ENCODE data around the gene CR1.

CR1 gene

GRCh38 chr1:207470927-207471326 lies 25.0 kb upstream of the CR1 start:
- Histone ChIP-seq H3K36me3 (ENCODE audit: insufficient read depth, low read length) (no peaks in the 10 kb centered on the region), H3K4me1 (ENCODE audit: insufficient read depth, low read length) (peaks cover 10% of the 10 kb centered on the region), H4K20me1 (ENCODE audit: insufficient read depth, low read length) (no peaks in the 10 kb centered on the region), H3K27ac (ENCODE audit: low read length) (peak overlapping the region; percentile 43), H2AFZ (ENCODE audit: low read depth, low read length) (no peak overlapping the region), H3K27me3 (ENCODE audit: insufficient read depth, low read length, poor library complexity) (no peaks in the 10 kb centered on the region), H3K79me2 (ENCODE audit: insufficient read depth, low read length) (no peaks in the 10 kb centered on the region), H3K4me2 (ENCODE audit: insufficient read depth, low read length) (no peak overlapping the region), H3K9me3 (ENCODE audit: insufficient read depth, low read length, severe bottlenecking) (no peaks in the 10 kb centered on the region), H3K9ac (ENCODE audit: low read depth, low read length) (no peak overlapping the region), H3K4me3 (ENCODE audit: low read depth in 1 of 2, low read length in 2 of 2) (no peak overlapping the region)
- DNase-seq (peak; percentile 54), ATAC-seq (ENCODE audit: insufficient read depth, low read depth) (peak; percentile 99)
- TF ChIP-seq CTCF (IDR thresholded peaks at IDR 0.05; ENCODE audit: borderline replicate concordance, extremely low read depth, low read length, poor library complexity, severe bottlenecking) (no peak), EZH2 (IDR thresholded peaks at IDR 0.05; ENCODE audit: borderline replicate concordance, low read depth, low read length, severe bottlenecking) (no peak)

GRCh38 chr1:207474210-207474609 lies 21.7 kb upstream of the CR1 start:
- H2AFZ ChIP-seq (ENCODE audit: low read depth, low read length): no peak overlapping the region
- H3K27ac ChIP-seq (ENCODE audit: low read length): no peak overlapping the region
- no peak overlapping the region for H3K4me3 ChIP-seq (ENCODE audit: low read depth in 1 of 2, low read length in 2 of 2)
- H4K20me1 ChIP-seq (ENCODE audit: insufficient read depth, low read length): no peaks in the 10 kb centered on the region
- TF ChIP-seq CTCF (IDR thresholded peaks at IDR 0.05; ENCODE audit: borderline replicate concordance, extremely low read depth, low read length, poor library complexity, severe bottlenecking) (no peak), EZH2 (IDR thresholded peaks at IDR 0.05; ENCODE audit: borderline replicate concordance, low read depth, low read length, severe bottlenecking) (no peak)
- H3K4me1 ChIP-seq (ENCODE audit: insufficient read depth, low read length): peaks cover 10% of the 10 kb centered on the region
- H3K79me2 ChIP-seq (ENCODE audit: insufficient read depth, low read length): no peaks in the 10 kb centered on the region
- H3K4me2 ChIP-seq (ENCODE audit: insufficient read depth, low read length): no peak overlapping the region
- ATAC-seq (ENCODE audit: insufficient read depth, low read depth) (no peak), DNase-seq (no peak)
- H3K9ac ChIP-seq (ENCODE audit: low read depth, low read length): no peak overlapping the region
- no peaks in the 10 kb centered on the region for H3K9me3 ChIP-seq (ENCODE audit: insufficient read depth, low read length, severe bottlenecking)
- H3K36me3 ChIP-seq (ENCODE audit: insufficient read depth, low read length): no peaks in the 10 kb centered on the region
- H3K27me3 ChIP-seq (ENCODE audit: insufficient read depth, low read length, poor library complexity): no peaks in the 10 kb centered on the region

GRCh38 chr1:207486198-207486597 lies 9.8 kb upstream of the CR1 start:
- no peak overlapping the region for H3K27ac ChIP-seq (ENCODE audit: low read length)
- no peak for ATAC-seq (ENCODE audit: insufficient read depth, low read depth)
- no peaks in the 10 kb centered on the region for H3K9me3 ChIP-seq (ENCODE audit: insufficient read depth, low read length, severe bottlenecking)
- no peaks in the 10 kb centered on the region for H3K4me1 ChIP-seq (ENCODE audit: insufficient read depth, low read length)
- no peak for DNase-seq
- TF ChIP-seq CTCF (IDR thresholded peaks at IDR 0.05; ENCODE audit: borderline replicate concordance, extremely low read depth, low read length, poor library complexity, severe bottlenecking) (no peak), EZH2 (IDR thresholded peaks at IDR 0.05; ENCODE audit: borderline replicate concordance, low read depth, low read length, severe bottlenecking) (no peak)
- H3K79me2 ChIP-seq (ENCODE audit: insufficient read depth, low read length): no peaks in the 10 kb centered on the region
- H3K9ac ChIP-seq (ENCODE audit: low read depth, low read length): no peak overlapping the region
- H2AFZ ChIP-seq (ENCODE audit: low read depth, low read length): no peak overlapping the region
- H3K27me3 ChIP-seq (ENCODE audit: insufficient read depth, low read length, poor library complexity): no peaks in the 10 kb centered on the region
- no peak overlapping the region for H3K4me2 ChIP-seq (ENCODE audit: insufficient read depth, low read length)
- H3K36me3 ChIP-seq (ENCODE audit: insufficient read depth, low read length): no peaks in the 10 kb centered on the region
- H4K20me1 ChIP-seq (ENCODE audit: insufficient read depth, low read length): no peaks in the 10 kb centered on the region
- H3K4me3 ChIP-seq (ENCODE audit: low read depth in 1 of 2, low read length in 2 of 2): no peak overlapping the region

- no peak for ATAC-seq (ENCODE audit: insufficient read depth, low read depth)
- H3K9ac ChIP-seq (ENCODE audit: low read depth, low read length): no peak overlapping the region
- no peaks in the 10 kb centered on the region for H3K4me1 ChIP-seq (ENCODE audit: insufficient read depth, low read length)
- H3K4me3 ChIP-seq (ENCODE audit: low read depth in 1 of 2, low read length in 2 of 2): no peak overlapping the region
- H2AFZ ChIP-seq (ENCODE audit: low read depth, low read length): no peak overlapping the region
- H4K20me1 ChIP-seq (ENCODE audit: insufficient read depth, low read length): no peaks in the 10 kb centered on the region
- H3K79me2 ChIP-seq (ENCODE audit: insufficient read depth, low read length): no peaks in the 10 kb centered on the region
- TF ChIP-seq EZH2 (IDR thresholded peaks at IDR 0.05; ENCODE audit: borderline replicate concordance, low read depth, low read length, severe bottlenecking) (no peak), CTCF (IDR thresholded peaks at IDR 0.05; ENCODE audit: borderline replicate concordance, extremely low read depth, low read length, poor library complexity, severe bottlenecking) (no peak)
- no peak for DNase-seq
- no peak overlapping the region for H3K4me2 ChIP-seq (ENCODE audit: insufficient read depth, low read length)
- no peaks in the 10 kb centered on the region for H3K9me3 ChIP-seq (ENCODE audit: insufficient read depth, low read length, severe bottlenecking)
- no peaks in the 10 kb centered on the region for H3K36me3 ChIP-seq (ENCODE audit: insufficient read depth, low read length)
- no peak overlapping the region for H3K27ac ChIP-seq (ENCODE audit: low read length)
- H3K27me3 ChIP-seq (ENCODE audit: insufficient read depth, low read length, poor library complexity): no peaks in the 10 kb centered on the region
Measured at GRCh38 chr1:207487636-207488035, 8.3 kb upstream of the CR1 start.
